B cell (primary cell): ENCODE measurements around the gene GPRC5D.

Experiments used
- CTCF ChIP-seq: fragments of 200-600 bp; IDR thresholded peaks from one replicate; pipeline ENCODE4 v1.8.0; 2022; ENCODE audit warnings: antibody characterized with exemption, mild to moderate bottlenecking
- EZH2 ChIP-seq: IDR thresholded peaks from 2 replicates; pipeline ENCODE4 v1.6.1; 2012; ENCODE audit warnings: borderline replicate concordance, low read depth, mild to moderate bottlenecking, moderate library complexity, low read length; ENCODE audit not compliant: insufficient read depth, poor library complexity, severe bottlenecking

- no peak for TF ChIP-seq CTCF
- no peak for TF ChIP-seq EZH2
Observed at GRCh38 chr12:12999271-12999958, 47.4 kb upstream of the GPRC5D start.
